Measurements from ENCODE around the gene TMEM235. TPM values are rescaled to one million over a fixed set of nuclear protein-coding genes. Genes with fewer than 3 reads are reported as not detected.

Gene TMEM235
- total RNA-seq, 3 donors from 2014 or later (not counting 1 experiment from before 2014, with no cell fraction given), result not detected

GRCh38 chr17:78289802-78290363 lies 58.5 kb downstream of the TMEM235 start:
- intact Hi-C loops (cut with micrococcal nuclease), result loop anchor here (1.0 to 5.0 kb wide), 2 partner anchors 72 to 132 kb away; partner anchors contain the start of gene SOCS3
- 31% methylated on average over 15 of the region's 15 CpGs for WGBS (ENCODE audit: insufficient coverage)

More at GRCh38 chr17:78289802-78290363, 58.5 kb downstream of the TMEM235 start:
- no peaks in the 10 kb centered on the region for H3K27me3 ChIP-seq (ENCODE audit: control insufficient read depth, insufficient read depth, low read length)
- H3K27ac Mint-ChIP-seq, result no peak overlapping the region
- ATAC-seq (peak; percentile 86 to 99 (median 98)), DNase-seq (peak; percentile 46 to 92)
- peak; percentile 61 for TF ChIP-seq CTCF (IDR thresholded peaks at IDR 0.05)
- H3K4me3 ChIP-seq (ENCODE audit: low read length), result no peak overlapping the region
- H3K36me3 ChIP-seq (ENCODE audit: control insufficient read depth, insufficient read depth, low read length), result no peaks in the 10 kb centered on the region
- no peaks in the 10 kb centered on the region for H3K4me1 Mint-ChIP-seq
- no peak overlapping the region for H3K4me3 Mint-ChIP-seq
- no peak overlapping the region for H3K27ac ChIP-seq (ENCODE audit: low read length)
- H3K36me3 Mint-ChIP-seq, result no peaks in the 10 kb centered on the region
- no peaks in the 10 kb centered on the region for H3K27me3 Mint-ChIP-seq (ENCODE audit: low read depth in 2 of 2)
- H3K9me3 ChIP-seq (ENCODE audit: control insufficient read depth, insufficient read depth, low read length), result no peaks in the 10 kb centered on the region
- H3K4me1 ChIP-seq (ENCODE audit: control insufficient read depth, insufficient read depth, low read length), result peaks cover 7% of the 10 kb centered on the region
- no peaks in the 10 kb centered on the region for H3K9me3 Mint-ChIP-seq

Other genes with a start within 250 kb of the TMEM235 start
- gene TMC6, start 102.9 kb upstream of the TMEM235 start, total RNA-seq, result 100 to 1,000 TPM; 653 to 825 (median 687) TPM
- gene TMC8, start 100.9 kb upstream of the TMEM235 start, total RNA-seq, result 100 to 1,000 TPM; 401 to 551 (median 435) TPM
- gene C17orf99, start 85.2 kb upstream of the TMEM235 start, total RNA-seq, result not detected
- gene SYNGR2, start 63.0 kb upstream of the TMEM235 start, total RNA-seq, result 10 to 100 TPM; 41.2 to 62.1 (median 43.5) TPM
- 1 to 10 TPM; 2.1 to 5.1 (median 3.9) TPM for gene TK1, start 44.6 kb upstream of the TMEM235 start, total RNA-seq
- 1 to 10 TPM; 2.2 to 4.1 (median 2.3) TPM for gene AFMID, start 44.3 kb upstream of the TMEM235 start, total RNA-seq
- 1 to 10 TPM in 2 of 3 donors, under 1 TPM in 1; 0.73 to 1.9 (median 1.2) TPM for gene BIRC5, start 17.4 kb upstream of the TMEM235 start, total RNA-seq
- gene SOCS3, start 128.4 kb downstream of the TMEM235 start, total RNA-seq, result 10 to 100 TPM; 39.0 to 47.9 (median 43.6) TPM
- 10 to 100 TPM; 47.9 to 53.6 (median 48.3) TPM for gene PGS1, start 147.0 kb downstream of the TMEM235 start, total RNA-seq